Measurements from ENCODE around the gene HIPK1. TPM values are rescaled to one million over a fixed set of nuclear protein-coding genes. Genes with fewer than 3 reads are reported as not detected.

Gene HIPK1
- total RNA-seq, 1 experiment from 2014 or later, result 41.5 TPM

DNA sequence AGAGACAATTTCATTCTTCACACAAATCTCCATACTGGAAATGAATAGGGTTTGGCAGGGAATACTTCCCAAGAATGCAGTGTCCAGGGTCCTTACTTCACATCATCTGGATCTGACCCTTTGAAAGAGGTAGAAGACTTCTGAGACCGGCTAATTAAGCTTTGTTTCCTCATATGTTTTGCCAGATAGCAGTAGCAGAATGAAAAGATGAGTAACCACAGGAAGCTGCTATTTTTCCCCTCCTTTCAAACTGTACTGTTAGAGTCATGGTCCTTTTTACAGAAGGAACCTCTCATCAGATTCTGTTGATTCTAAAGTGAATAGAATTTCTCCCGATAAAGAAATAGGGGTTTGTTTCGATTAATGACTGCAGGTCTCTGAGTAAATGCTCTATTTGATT lies 48.8 kb downstream of the HIPK1 start:
- Histone ChIP-seq H3K27ac (ENCODE audit: low read length) (no peak overlapping the region), H3K4me1 (ENCODE audit: control insufficient read depth, insufficient read depth, low read length) (no peaks in the 10 kb centered on the region)

DNA sequence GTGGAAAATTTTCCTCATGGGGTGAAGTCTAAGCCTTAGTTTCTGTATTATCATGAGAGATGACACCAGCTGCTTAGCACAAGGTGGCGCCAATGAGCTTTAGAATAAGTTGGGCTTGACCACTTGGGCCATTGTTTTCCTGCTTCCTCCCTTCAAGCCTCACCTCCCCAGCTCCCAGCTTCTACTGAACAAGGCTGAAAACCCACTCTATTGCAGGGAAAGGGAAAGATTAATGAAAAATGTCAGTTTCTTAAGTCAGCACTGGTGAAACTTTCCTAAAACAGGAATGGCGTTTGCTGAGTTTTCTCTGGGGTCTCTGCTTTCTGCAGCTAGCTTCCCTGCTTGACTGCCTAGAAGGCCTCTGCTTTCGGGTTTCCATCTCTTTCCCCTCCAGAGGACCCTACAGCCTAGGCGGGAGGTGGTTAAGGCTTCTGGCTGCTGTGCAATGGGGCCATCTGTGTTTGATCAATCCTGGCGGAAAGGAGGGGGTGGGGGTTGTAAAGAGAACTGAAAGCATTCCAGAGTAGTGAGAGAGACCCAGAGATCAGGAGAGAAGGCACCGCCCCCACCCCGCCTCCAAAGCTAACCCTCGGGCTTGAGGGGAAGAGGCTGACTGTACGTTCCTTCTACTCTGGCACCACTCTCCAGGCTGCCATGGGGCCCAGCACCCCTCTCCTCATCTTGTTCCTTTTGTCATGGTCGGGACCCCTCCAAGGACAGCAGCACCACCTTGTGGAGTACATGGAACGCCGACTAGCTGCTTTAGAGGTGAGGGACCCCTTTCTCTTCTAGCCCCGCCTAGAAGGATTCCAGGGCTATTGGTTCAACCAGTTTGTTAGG lies 50.0 kb downstream of the HIPK1 start, which contains the start of gene OLFML3:
Gene OLFML3 (plus strand): TSS at position 612 of the 840 bp plus-strand sequence. CDS start 43 bp downstream, at position 655.
- Histone ChIP-seq H3K4me1 (ENCODE audit: control insufficient read depth, insufficient read depth, low read length) (no peaks in the 10 kb centered on the region), H3K27me3 (ENCODE audit: control insufficient read depth, insufficient read depth, low read length) (no peaks in the 10 kb centered on the region), H3K9me3 (ENCODE audit: control insufficient read depth, insufficient read depth, low read depth, low read length) (no peaks in the 10 kb centered on the region), H3K4me3 (ENCODE audit: low read depth in 2 of 2, low read length in 2 of 2) (no peak within 1 kb of the TSS), H3K36me3 (ENCODE audit: control insufficient read depth, insufficient read depth, low read length) (no peaks in the 10 kb centered on the region), H3K27ac (ENCODE audit: low read length) (no peak within 1 kb of the TSS)
- ChIA-PET POLR2A (interaction anchor here (0.6 kb wide), 1 partner anchor 313 kb away, joined by 3 read pairs; no protein-coding TSS in a partner anchor), CTCF (interaction anchor here (0.5 to 1.1 kb wide), 2 partner anchors 19 to 304 kb away, joined by 4 to 14 read pairs; no protein-coding TSS in a partner anchor)
- DNase-seq (ENCODE audit: low read depth, low spot score), result peak; percentile 30
- TF ChIP-seq TCF7L2 (IDR thresholded peaks at IDR 0.05; ENCODE audit: low read depth, low read length), result no peak
- TF ChIP-seq, protein P1, sequence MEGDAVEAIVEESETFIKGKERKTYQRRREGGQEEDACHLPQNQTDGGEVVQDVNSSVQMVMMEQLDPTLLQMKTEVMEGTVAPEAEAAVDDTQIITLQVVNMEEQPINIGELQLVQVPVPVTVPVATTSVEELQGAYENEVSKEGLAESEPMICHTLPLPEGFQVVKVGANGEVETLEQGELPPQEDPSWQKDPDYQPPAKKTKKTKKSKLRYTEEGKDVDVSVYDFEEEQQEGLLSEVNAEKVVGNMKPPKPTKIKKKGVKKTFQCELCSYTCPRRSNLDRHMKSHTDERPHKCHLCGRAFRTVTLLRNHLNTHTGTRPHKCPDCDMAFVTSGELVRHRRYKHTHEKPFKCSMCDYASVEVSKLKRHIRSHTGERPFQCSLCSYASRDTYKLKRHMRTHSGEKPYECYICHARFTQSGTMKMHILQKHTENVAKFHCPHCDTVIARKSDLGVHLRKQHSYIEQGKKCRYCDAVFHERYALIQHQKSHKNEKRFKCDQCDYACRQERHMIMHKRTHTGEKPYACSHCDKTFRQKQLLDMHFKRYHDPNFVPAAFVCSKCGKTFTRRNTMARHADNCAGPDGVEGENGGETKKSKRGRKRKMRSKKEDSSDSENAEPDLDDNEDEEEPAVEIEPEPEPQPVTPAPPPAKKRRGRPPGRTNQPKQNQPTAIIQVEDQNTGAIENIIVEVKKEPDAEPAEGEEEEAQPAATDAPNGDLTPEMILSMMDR (IDR thresholded peaks at IDR 0.05), result peak; percentile 74
- peak; percentile 81 for ATAC-seq
- in situ Hi-C loops (cut with HindIII; ENCODE audit: low pct_unique_long_range_greater_than_20kb, low sequenced_read_pairs) (no loop called here), intact Hi-C loops (cut with micrococcal nuclease; ENCODE audit: unreplicated experiment) (loop anchor here (2.0 kb wide), 1 partner anchor 304 kb away; no protein-coding TSS in a partner anchor)
- BruUV-seq (replicated peaks), result no TSS peak

More for the DNA sequence above, 48.8 kb downstream of the HIPK1 start:
- ATAC-seq, result no peak
- intact Hi-C loops (cut with micrococcal nuclease; ENCODE audit: unreplicated experiment), result loop anchor here (2.0 kb wide), 1 partner anchor 305 kb away; no protein-coding TSS in a partner anchor
- Histone ChIP-seq H3K9me3 (ENCODE audit: control insufficient read depth, insufficient read depth, low read depth, low read length) (no peaks in the 10 kb centered on the region), H3K27me3 (ENCODE audit: control insufficient read depth, insufficient read depth, low read length) (no peaks in the 10 kb centered on the region), H3K36me3 (ENCODE audit: control insufficient read depth, insufficient read depth, low read length) (peaks cover 6% of the 10 kb centered on the region; the same call in 1 of the 2 replicates), H3K4me3 (ENCODE audit: low read depth in 2 of 2, low read length in 2 of 2) (no peak overlapping the region)
- TF ChIP-seq SIN3A (IDR thresholded peaks at IDR 0.05; ENCODE audit: borderline replicate concordance, insufficient read depth, low read depth, low read length), result no peak
- TF ChIP-seq, protein P1 (IDR thresholded peaks at IDR 0.05), result no peak
- TF ChIP-seq TCF7L2 (IDR thresholded peaks at IDR 0.05; ENCODE audit: low read depth, low read length), result no peak
- no peak for TF ChIP-seq POLR2AphosphoS5 (IDR thresholded peaks at IDR 0.05; ENCODE audit: low read depth, low read length)
- no peak for TF ChIP-seq REST (IDR thresholded peaks at IDR 0.05; ENCODE audit: insufficient read depth in 1 of 2, low read depth in 2 of 2, low read length in 1 of 2)
- POLR2A ChIA-PET, result no interaction called here
- in situ Hi-C loops (cut with HindIII; ENCODE audit: low pct_unique_long_range_greater_than_20kb, low sequenced_read_pairs), result no loop called here
- BruUV-seq (replicated peaks), result no TSS peak
- CTCF ChIA-PET, result no interaction called here
- DNase-seq (ENCODE audit: low read depth, low spot score), result no peak

Data from Panc1 (cell line).